GM21786 (cell line): ENCODE data around the gene SPIN3.
"Not testable (repeated sequence)": the region's sequence is repeated elsewhere in the genome, so short reads cannot be mapped to it uniquely, and the experiment has no call there.

Experiments used
- ATAC-seq: cut with Tn5 transposase; IDR thresholded peaks from one replicate; pipeline ENCODE4 v1.9.1; 2021; ENCODE audit not compliant: unreplicated experiment

The SPIN3 gene

DNA sequence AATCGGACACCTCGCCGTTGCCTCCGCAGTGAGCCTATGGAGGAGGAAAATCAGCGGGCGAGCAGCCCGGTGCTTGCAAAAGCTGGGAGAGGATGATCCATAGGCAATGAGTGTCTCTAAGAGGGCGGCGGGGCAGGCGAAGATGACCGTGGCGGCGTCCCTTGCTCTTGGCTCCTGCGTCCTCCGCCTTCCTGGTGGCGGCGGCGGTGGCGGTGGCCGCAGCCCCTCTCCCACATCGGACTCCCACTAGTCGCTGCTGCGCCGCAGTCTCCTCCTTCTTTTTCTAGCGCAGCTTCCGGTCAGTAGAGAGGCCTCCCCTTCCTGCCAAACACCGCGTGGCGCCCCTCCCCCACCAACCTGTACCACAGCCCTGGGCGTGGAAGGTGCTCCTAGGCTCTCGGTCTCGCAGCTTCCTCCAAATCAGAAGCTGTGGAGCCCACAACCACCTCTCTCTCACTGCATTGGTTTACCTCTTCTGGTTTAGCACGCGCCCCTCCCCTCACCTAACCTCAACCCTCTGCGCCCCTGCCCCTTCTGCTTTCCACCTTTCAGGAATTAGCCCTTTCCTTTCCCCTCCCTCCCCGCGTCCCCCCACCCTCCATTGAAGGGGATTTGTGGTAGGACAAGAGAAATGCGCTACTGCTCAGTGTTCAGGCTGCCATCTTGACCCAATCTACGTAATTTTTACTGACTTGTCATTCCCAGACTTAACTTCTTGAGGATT is at the start of gene SPIN3:
SPIN3 (minus strand) TSS at position 271 of the 724 bp plus-strand sequence. CDS start 594 bp downstream, outside the sequence.
- ATAC-seq: peak; percentile 97

DNA sequence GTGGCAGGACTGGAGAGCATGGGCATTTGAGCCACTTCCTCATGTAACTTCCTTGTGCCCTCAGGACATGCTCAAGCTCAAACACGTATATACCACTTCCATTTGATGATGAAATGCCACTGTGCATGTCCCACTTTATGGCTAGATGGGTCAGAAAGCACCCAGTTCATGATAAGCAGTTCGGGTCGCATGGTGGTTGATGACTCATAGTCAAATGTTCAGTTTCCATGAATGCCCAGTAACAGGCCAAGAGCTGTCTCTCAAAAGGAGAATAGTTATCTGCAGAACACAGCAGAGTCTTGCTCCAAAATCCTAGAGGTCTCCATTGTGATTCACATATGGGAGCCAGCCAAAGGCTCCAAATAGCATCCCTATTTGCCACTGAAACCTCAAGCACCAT is 48.9 kb upstream of the SPIN3 start:
- ATAC-seq: no peak

DNA sequence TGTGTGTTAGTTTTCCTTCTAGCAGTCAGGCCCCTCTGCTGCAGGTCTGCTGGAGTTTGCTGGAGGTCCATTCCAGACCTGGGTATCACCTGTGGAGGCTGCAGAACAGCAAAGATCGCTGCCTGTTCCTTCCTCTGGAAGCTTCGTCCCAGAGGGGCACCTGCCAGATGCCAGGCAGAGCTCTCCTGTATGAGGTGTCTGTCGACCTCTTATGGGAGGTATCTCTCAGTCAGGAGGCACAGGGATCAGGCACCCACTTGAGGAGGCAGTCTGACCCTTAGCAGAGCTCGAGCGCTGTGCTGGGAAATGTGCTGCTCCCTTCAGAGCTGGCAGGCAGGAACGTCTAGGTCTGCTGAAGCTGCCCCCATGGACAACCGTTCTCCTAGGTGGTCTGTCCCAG is 41.9 kb upstream of the SPIN3 start:
- ATAC-seq: not testable (repeated sequence)

DNA sequence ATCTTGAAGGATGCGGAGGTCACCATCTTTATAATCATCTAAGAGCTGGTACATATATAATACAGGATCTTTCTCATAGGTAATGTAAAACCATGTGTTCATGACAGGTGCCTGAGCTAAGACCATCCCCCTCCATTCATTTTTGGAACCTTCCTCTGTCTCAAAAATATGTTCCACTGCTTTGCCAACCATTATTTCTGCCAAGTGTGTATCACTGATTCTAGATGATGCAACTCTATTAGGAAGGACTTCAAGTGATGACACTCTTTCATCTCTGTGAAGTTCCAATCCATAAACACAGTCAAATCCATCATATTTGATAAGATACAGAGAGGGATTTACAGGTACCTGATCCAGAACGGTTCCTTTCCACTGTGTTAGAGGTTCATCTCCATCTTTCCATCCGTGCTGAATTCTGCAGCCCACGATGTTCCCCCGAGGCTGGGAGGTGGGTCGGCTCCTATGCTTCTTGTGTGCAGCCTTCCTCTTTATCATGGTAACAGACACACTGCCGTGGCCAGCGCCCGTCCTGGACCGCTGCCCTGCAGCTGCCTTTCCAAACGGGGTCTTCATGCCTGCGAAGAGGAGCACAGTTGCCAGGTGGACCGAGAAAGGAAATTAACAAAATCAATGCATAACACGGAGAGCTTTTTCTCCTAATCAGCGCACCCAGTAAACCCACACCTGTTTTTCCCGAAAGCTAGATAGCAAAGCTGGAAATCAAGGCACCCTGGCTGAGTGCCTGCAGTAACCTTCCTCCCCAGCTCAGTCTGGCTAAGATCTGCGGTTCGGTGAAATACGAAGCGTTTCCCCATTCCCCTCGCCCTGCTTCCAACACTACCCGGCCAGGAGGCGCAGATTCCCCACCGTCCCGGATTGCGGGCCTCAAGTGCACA is 718 bp downstream of the SPIN3 start:
- no peak for ATAC-seq

DNA sequence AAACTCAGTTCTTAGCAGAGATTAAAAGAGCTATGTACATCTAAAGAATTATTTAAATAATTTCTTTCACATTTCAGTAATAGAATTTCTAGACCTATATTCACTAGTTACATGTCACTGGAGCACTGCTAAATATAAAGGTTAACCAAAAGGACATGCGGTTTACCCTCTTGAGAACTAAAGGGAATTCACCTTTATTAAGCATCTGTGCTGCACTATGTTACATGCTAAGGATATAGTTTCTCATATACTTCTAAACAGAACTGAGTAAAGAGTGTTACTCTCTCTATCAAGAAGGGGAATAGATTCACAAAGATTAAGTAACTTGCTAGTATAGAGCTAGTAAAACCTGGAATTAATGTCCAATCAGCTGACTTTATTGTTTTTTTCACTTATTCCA is 7.6 kb downstream of the SPIN3 start:
- peak; percentile 71 for ATAC-seq

DNA sequence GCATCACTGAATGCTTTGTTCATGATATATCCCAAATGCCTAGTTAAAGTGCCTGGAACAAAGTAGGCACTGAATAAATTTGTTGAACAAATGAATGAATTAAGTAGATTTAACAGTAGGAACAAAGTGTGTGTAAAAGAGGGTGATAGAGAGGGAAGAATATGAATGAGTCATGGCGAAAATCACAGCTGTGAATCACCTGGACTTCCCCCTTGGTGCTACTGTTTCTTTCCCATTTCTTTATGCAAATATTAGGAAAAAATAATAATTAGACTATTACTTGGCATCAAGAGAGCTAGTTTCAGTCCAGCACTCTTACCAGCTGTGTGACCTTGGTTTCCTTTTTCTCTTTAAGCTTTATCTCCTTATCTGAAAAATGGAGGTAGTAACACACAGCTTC is 9.2 kb downstream of the SPIN3 start:
- no peak for ATAC-seq

DNA sequence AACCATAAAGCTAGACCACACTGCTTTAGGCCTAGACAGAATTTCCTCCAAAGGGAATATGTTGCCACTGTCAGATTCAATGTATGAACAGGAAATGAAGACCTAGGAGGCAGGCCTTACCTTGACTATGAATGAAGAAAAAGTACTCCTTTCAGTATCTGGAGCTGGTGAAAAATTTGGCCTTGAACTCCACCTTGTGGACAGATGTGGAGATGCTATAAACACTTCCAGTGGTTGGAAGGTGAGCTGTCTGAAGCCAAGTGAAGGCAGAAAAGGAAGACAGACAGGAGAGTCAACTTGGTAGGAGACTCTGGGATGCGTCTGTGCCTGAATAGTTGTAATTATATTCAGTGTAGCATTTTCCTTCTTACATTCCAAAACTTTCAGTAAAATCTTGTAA is 17.2 kb downstream of the SPIN3 start:
- ATAC-seq: peak; percentile 94

DNA sequence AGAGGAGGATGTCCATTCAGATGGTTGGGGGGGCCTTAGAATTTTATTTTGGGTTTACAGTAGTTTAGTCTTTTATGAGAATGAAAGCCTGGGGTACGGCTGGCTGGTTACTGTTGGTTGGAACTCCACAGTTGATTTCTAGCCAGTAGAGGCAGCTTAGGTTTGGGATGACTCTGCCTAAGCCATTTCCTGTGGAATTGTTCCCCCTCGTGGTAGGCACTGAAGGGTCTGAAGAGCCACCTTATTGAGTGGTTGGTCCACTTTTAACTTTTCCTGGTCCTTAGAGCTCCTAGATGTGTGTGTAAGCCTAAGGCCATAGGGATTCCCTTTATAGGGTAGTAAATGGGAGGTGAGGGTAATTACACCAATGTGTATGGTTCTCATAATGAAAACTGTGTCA is 19.7 kb downstream of the SPIN3 start:
- ATAC-seq: no peak

DNA sequence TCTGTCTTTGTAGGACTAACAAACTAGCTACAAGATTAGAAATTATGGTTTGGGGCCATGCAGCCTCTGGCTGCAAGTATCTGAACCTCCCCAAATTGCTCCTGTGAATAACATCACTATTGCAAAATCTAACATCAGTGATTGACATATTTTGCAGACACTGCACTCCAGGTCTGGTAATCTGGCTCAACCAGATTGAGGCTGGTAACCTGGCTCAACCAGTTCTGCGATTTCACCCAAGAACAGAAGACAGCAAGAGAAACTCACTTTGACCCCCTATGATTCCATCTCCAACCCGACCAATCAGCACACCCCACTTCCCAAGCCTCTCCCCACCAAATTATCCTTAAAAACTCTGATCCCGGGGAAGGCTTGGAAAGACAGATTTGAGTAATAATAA is 20.9 kb downstream of the SPIN3 start:
- no peak for ATAC-seq

DNA sequence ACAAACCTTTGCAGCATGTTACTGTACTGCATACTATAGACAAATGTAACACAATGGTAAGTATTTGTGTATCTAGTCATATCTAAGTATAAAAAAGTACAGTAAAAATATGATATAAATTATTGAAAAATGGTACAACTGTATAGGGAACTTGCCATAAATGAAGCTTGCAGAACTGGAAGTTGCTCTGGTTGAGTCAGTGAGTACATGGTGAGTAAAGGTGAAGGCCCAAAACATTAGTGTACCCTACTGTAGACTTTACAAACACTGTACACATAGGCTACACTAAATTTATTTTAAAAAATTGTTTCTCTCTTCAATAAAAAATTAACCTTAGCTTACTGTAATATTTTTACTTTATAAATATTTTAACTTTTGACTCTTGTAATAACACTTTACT is 25.8 kb downstream of the SPIN3 start:
- ATAC-seq: no peak

DNA sequence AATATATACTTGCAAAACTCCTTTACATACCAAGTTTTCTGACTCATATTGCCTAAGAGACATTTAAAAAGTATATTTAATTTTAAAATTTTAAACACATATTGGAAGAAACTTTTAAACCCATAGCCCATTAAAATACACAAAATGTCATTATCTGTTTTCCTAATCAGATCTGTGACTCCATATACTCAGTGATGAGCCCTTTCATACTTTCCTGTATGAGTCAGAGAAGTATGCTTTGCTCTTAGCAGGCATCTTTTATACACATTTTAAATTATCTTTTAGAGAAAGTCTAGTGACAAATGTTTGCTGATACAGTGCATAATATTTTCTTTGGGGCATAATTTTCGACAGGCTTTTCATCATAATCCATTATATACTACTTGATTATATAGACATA is 26.4 kb downstream of the SPIN3 start:
- no peak for ATAC-seq

DNA sequence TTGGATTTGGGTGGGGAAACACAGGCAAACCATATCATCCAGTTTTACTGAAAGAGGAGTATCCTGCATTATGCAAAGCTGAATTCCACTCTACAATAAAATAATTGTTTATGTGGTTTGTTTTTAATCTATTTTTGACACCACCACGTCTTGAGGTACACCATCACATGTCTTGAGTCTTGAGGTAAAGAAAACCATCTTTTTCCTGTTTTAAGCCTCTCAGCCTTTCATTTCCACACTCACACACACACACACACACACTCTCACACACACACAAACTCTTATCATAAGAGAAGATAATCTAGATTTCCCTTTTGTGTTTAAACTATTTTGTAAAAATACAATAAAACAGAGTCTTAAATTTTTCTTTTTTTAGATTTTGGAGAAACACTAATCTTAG is 32.0 kb downstream of the SPIN3 start:
- no peak for ATAC-seq

DNA sequence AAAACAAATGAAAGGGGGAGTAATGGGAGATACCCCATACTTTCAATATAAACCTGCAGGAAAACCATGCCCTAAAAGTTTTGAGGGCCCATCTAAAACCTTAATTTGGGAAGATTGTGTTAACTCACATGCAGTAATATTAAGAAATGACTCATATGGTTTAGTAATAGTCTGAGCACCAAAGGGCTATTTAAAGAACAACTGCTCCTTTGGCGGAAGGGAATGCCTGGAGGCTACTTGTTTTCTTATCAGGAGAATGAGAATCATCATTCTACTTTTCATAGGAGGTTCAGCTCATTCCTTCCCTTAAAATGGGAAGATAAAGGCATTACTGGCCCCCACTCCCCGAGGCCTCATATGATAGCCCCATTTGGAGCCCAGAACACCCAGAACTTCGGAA is 47.6 kb downstream of the SPIN3 start:
- ATAC-seq: no peak

DNA sequence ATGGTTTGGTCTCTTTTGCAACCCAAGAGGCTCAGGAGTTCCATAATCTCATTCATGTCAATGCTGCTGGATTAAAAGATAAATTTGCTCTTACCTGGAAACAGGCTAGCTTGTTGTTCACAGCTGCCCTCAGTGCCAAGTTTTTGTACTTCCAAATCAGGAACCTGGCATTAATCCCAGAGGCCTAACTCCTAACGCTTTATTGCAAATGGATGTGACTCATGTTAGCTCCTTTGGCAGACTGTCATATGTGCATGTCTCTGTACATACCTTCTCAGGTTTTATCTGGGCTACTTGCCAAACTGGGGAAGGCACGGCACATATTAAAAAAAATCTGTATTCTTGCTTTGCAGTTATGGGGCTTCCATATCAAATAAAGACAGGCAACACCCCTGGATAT is 49.1 kb downstream of the SPIN3 start:
- ATAC-seq: not testable (repeated sequence)

DNA sequence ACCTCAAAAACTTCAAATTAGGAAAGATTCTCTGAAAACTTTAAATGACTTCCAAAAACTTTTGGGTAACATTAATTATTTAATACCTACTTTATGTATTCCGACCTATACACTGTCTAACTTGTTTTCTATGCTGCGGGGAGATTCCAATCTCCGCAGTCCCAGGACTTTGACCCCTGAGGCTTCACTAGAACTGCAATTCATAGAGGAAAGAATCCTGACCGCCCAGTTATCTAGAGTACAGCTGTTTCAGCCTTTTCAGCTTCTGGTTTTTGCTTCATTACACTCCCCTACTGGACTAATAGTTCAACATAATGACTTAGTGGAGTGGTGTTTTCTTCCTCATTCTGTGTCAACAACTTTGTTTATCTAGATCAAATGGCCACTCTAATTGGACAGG is 50.1 kb downstream of the SPIN3 start:
- not testable (repeated sequence) for ATAC-seq

DNA sequence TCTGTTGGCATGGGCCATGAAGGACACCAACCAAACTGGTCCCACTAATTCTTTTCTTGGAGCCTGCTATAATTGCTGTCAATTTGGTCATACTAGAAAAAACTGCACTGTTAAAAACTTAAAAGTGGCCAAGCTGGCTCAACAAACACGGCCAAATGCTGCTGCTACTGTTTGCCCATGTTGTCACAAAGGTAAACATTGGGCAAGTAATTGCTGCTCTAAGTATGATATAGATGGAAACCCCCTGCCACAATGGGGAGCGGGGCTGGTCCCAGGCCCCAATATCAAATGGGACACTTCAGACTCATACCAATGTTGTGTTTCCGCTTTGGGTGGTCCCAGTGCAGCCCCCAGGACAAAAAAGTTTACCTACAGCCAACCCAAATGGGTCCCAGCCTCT is 52.1 kb downstream of the SPIN3 start:
- no peak for ATAC-seq
